SK-N-SH treated with all-trans-retinoic acid at 6 μM for 48 hours (cell line): ENCODE results near the gene AGPAT3.

Experiments used
- ATAC-seq: fragments of 200-7000 bp; cut with Tn5 transposase; 3 replicates; pipeline ENCODE4 v1.9.1; 2020; ENCODE audit warnings: mild to moderate bottlenecking, moderate library complexity
- ARNTL ChIP-seq: fragments of 450-650 bp; formaldehyde crosslinking; IDR thresholded peaks from 2 replicates; pipeline ENCODE4 v1.5.0; 2020; ENCODE audit warnings: low read depth, mild to moderate bottlenecking, moderate library complexity, borderline replicate concordance
- BACH2 ChIP-seq: fragments of 250-450 bp; sonication (Bioruptor Pico); IDR thresholded peaks from 2 replicates; pipeline ENCODE4 v1.9.0; 2021; ENCODE audit warnings: mild to moderate bottlenecking, borderline replicate concordance
- CSDC2 ChIP-seq: fragments of 250-450 bp; sonication (Bioruptor Pico); IDR thresholded peaks from 2 replicates; pipeline ENCODE4 v1.5.0; 2020; ENCODE audit warnings: mild to moderate bottlenecking, moderate library complexity
- ESRRG ChIP-seq: fragments of 250-450 bp; sonication (Bioruptor Pico); IDR thresholded peaks from 2 replicates; pipeline ENCODE4 v1.6.1; 2021; ENCODE audit warnings: mild to moderate bottlenecking
- GLIS3 ChIP-seq: fragments of 250-450 bp; sonication (Bioruptor Pico); IDR thresholded peaks from 2 replicates; pipeline ENCODE4 v1.5.0; 2020; ENCODE audit warnings: mild to moderate bottlenecking, moderate library complexity
- ISL1 ChIP-seq: fragments of 250-450 bp; sonication (Bioruptor Pico); IDR thresholded peaks from 2 replicates; pipeline ENCODE4 v2.1.2; 2022; ENCODE audit warnings: mild to moderate bottlenecking, moderate library complexity
- OSR1 ChIP-seq: fragments of 250-450 bp; sonication (Bioruptor Pico); IDR thresholded peaks from 2 replicates; pipeline ENCODE4 v1.8.0; 2022; ENCODE audit warnings: moderate library complexity, mild to moderate bottlenecking, inconsistent platforms
- PPARA ChIP-seq: fragments of 250-450 bp; sonication (Bioruptor Pico); IDR thresholded peaks from 2 replicates; pipeline ENCODE4 v1.5.0; 2020; ENCODE audit warnings: mild to moderate bottlenecking, borderline replicate concordance
- RARB ChIP-seq: fragments of 250-450 bp; sonication (Bioruptor Pico); IDR thresholded peaks from 2 replicates; pipeline ENCODE4 v1.8.0; 2021; ENCODE audit warnings: mild to moderate bottlenecking, moderate library complexity
- SNAI2 ChIP-seq: fragments of 250-450 bp; sonication (Bioruptor Pico); IDR thresholded peaks from 2 replicates; pipeline ENCODE4 v1.5.0; 2020; ENCODE audit warnings: mild to moderate bottlenecking, moderate library complexity
- TCF4 ChIP-seq: fragments of 250-450 bp; sonication (Bioruptor Pico); IDR thresholded peaks from 2 replicates; pipeline ENCODE4 v1.8.0; 2021; ENCODE audit warnings: mild to moderate bottlenecking, moderate library complexity, borderline replicate concordance
- TOX ChIP-seq: fragments of 250-450 bp; sonication (Bioruptor Pico); IDR thresholded peaks from 2 replicates; pipeline ENCODE4 v1.8.0; 2021; ENCODE audit warnings: mild to moderate bottlenecking, moderate library complexity, borderline replicate concordance
- ZC3H10 ChIP-seq: fragments of 250-450 bp; sonication (Bioruptor Pico); IDR thresholded peaks from 2 replicates; pipeline ENCODE4 v1.5.1; 2021; ENCODE audit warnings: mild to moderate bottlenecking, moderate library complexity
- ZFP3 ChIP-seq: fragments of 250-450 bp; sonication (Bioruptor Pico); IDR thresholded peaks from 2 replicates; pipeline ENCODE4 v1.5.0; 2020; ENCODE audit warnings: mild to moderate bottlenecking, moderate library complexity
- ZFP30 ChIP-seq: fragments of 450-650 bp; formaldehyde crosslinking; IDR thresholded peaks from 2 replicates; pipeline ENCODE4 v1.5.0; 2022; ENCODE audit warnings: mild to moderate bottlenecking, moderate library complexity
- ZNF565 ChIP-seq: fragments of 450-650 bp; formaldehyde crosslinking; conservative IDR thresholded peaks from 2 replicates; pipeline ENCODE4 v1.5.0; 2020; ENCODE audit warnings: low read depth, mild to moderate bottlenecking, moderate library complexity
- ZNF70 ChIP-seq: fragments of 450-650 bp; formaldehyde crosslinking; IDR thresholded peaks from 2 replicates; pipeline ENCODE4 v1.5.0; 2020; ENCODE audit warnings: mild to moderate bottlenecking, moderate library complexity
- ZNF8 ChIP-seq: fragments of 450-650 bp; formaldehyde crosslinking; IDR thresholded peaks from 2 replicates; pipeline ENCODE4 v1.5.0; 2020; ENCODE audit warnings: mild to moderate bottlenecking, moderate library complexity
- TF ChIP-seq, protein P1 (sequence below): fragments of 250-450 bp; sonication (Bioruptor Pico); IDR thresholded peaks from 2 replicates; pipeline ENCODE4 v1.5.1; 2021; ENCODE audit warnings: mild to moderate bottlenecking, moderate library complexity
- TF ChIP-seq, protein P2 (sequence below): fragments of 250-450 bp; sonication (Bioruptor Pico); IDR thresholded peaks from 2 replicates; pipeline ENCODE4 v1.8.0; 2021; ENCODE audit warnings: low read depth, mild to moderate bottlenecking, moderate library complexity, borderline replicate concordance
- TF ChIP-seq, protein P3 (sequence below): fragments of 250-450 bp; sonication (Bioruptor Pico); IDR thresholded peaks from 2 replicates; pipeline ENCODE4 v1.5.0; 2020; ENCODE audit warnings: mild to moderate bottlenecking, moderate library complexity
- TF ChIP-seq, protein P4 (sequence below): fragments of 250-450 bp; sonication (Bioruptor Pico); IDR thresholded peaks from 2 replicates; pipeline ENCODE4 v1.5.1; 2020; ENCODE audit warnings: low read depth, mild to moderate bottlenecking, moderate library complexity
- TF ChIP-seq, protein P5 (sequence below): fragments of 250-450 bp; sonication (Bioruptor Pico); IDR thresholded peaks from 2 replicates; pipeline ENCODE4 v1.8.0; 2020; ENCODE audit warnings: mild to moderate bottlenecking, moderate library complexity, borderline replicate concordance

The AGPAT3 gene

DNA sequence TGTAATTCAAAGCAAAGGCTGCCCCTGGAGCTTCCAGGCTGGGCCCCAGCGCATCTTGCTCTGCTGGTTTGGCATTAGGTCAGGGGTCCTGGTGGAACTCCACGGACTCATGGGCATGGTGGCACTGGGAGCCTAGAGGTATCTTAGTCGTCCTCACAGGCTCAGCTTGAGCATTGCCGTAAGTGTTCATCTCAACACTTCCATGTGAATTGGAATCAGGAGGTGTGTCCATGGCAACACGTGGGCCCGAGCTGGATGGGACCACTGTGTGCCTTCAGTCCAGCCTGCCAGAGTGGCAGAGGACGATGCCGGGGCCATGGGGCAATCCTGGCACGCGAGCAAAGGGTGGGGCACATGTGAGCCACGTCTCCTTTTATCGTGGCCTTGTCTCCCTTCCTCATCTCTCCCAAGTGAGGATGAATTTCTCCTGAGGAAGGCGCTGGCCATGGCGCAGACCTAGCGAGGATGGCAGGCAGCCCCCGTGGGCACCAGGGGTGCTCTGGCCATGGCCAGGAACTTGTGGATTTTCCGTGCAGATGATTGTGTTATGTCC lies 47.0 kb downstream of the AGPAT3 start:
- no peak for ATAC-seq
- TF ChIP-seq, protein P1, sequence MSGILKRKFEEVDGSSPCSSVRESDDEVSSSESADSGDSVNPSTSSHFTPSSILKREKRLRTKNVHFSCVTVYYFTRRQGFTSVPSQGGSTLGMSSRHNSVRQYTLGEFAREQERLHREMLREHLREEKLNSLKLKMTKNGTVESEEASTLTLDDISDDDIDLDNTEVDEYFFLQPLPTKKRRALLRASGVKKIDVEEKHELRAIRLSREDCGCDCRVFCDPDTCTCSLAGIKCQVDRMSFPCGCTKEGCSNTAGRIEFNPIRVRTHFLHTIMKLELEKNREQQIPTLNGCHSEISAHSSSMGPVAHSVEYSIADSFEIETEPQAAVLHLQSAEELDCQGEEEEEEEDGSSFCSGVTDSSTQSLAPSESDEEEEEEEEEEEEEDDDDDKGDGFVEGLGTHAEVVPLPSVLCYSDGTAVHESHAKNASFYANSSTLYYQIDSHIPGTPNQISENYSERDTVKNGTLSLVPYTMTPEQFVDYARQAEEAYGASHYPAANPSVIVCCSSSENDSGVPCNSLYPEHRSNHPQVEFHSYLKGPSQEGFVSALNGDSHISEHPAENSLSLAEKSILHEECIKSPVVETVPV (CRISPR knock-in tag) = no peak
- no peak for TF ChIP-seq GLIS3 (CRISPR knock-in tag)
- TF ChIP-seq, protein P2, sequence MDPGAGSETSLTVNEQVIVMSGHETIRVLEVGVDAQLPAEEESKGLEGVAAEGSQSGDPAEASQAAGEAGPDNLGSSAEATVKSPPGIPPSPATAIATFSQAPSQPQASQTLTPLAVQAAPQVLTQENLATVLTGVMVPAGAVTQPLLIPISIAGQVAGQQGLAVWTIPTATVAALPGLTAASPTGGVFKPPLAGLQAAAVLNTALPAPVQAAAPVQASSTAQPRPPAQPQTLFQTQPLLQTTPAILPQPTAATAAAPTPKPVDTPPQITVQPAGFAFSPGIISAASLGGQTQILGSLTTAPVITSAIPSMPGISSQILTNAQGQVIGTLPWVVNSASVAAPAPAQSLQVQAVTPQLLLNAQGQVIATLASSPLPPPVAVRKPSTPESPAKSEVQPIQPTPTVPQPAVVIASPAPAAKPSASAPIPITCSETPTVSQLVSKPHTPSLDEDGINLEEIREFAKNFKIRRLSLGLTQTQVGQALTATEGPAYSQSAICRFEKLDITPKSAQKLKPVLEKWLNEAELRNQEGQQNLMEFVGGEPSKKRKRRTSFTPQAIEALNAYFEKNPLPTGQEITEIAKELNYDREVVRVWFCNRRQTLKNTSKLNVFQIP (CRISPR knock-in tag) = no peak
- no peak for TF ChIP-seq ZNF8
- no peak for TF ChIP-seq ISL1
- no peak for TF ChIP-seq ZNF70 (CRISPR knock-in tag)
- TF ChIP-seq ZC3H10 (CRISPR knock-in tag) = no peak
- no peak for TF ChIP-seq ESRRG (CRISPR knock-in tag)
- no peak for TF ChIP-seq RARB (CRISPR knock-in tag)
- no peak for TF ChIP-seq ZFP30 (CRISPR knock-in tag)
- no peak for TF ChIP-seq TOX (CRISPR knock-in tag)
- no peak for TF ChIP-seq SNAI2
- TF ChIP-seq ZFP3 = no peak
- TF ChIP-seq OSR1 = no peak
- no peak for TF ChIP-seq ZNF565 (CRISPR knock-in tag)
- TF ChIP-seq, all 23 proteins: peak for 0

DNA sequence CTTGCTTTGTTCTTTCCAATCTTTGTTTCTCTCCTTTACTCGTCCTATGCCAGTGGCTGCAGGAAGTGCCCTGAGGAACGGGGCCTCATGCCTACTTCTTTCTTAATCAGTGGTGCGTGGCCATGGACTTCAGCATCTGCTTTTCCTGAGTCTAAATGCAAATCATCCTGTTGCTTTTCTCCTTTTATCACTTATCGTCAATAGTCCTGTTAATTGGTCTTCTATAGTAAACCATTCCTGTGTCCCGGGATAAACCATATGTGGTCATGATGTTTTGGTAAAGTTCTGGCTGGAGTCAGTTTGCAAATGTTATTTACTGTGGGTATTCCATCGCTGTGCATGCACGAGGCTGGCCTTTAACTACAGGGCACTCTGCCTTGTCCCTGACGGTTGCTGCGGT lies 47.5 kb downstream of the AGPAT3 start:
- ATAC-seq = no peak
- TF ChIP-seq RARB (CRISPR knock-in tag) (no peak), TCF4 (no peak), ZNF70 (CRISPR knock-in tag) (no peak), ESRRG (CRISPR knock-in tag) (no peak), BACH2 (no peak), OSR1 (no peak), SNAI2 (no peak), GLIS3 (CRISPR knock-in tag) (no peak), ZNF565 (CRISPR knock-in tag) (no peak), ISL1 (no peak), ZC3H10 (CRISPR knock-in tag) (no peak), ZNF8 (no peak), ARNTL (CRISPR knock-in tag) (no peak), PPARA (CRISPR knock-in tag) (no peak), ZFP30 (CRISPR knock-in tag) (no peak), CSDC2 (no peak)
- TF ChIP-seq, protein P3, sequence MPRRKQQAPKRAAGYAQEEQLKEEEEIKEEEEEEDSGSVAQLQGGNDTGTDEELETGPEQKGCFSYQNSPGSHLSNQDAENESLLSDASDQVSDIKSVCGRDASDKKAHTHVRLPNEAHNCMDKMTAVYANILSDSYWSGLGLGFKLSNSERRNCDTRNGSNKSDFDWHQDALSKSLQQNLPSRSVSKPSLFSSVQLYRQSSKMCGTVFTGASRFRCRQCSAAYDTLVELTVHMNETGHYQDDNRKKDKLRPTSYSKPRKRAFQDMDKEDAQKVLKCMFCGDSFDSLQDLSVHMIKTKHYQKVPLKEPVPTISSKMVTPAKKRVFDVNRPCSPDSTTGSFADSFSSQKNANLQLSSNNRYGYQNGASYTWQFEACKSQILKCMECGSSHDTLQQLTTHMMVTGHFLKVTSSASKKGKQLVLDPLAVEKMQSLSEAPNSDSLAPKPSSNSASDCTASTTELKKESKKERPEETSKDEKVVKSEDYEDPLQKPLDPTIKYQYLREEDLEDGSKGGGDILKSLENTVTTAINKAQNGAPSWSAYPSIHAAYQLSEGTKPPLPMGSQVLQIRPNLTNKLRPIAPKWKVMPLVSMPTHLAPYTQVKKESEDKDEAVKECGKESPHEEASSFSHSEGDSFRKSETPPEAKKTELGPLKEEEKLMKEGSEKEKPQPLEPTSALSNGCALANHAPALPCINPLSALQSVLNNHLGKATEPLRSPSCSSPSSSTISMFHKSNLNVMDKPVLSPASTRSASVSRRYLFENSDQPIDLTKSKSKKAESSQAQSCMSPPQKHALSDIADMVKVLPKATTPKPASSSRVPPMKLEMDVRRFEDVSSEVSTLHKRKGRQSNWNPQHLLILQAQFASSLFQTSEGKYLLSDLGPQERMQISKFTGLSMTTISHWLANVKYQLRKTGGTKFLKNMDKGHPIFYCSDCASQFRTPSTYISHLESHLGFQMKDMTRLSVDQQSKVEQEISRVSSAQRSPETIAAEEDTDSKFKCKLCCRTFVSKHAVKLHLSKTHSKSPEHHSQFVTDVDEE (CRISPR knock-in tag) = no peak
- TF ChIP-seq, protein P4, sequence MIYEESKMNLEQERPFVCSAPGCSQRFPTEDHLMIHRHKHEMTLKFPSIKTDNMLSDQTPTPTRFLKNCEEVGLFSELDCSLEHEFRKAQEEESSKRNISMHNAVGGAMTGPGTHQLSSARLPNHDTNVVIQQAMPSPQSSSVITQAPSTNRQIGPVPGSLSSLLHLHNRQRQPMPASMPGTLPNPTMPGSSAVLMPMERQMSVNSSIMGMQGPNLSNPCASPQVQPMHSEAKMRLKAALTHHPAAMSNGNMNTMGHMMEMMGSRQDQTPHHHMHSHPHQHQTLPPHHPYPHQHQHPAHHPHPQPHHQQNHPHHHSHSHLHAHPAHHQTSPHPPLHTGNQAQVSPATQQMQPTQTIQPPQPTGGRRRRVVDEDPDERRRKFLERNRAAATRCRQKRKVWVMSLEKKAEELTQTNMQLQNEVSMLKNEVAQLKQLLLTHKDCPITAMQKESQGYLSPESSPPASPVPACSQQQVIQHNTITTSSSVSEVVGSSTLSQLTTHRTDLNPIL (CRISPR knock-in tag) = no peak
- TF ChIP-seq, protein P5, sequence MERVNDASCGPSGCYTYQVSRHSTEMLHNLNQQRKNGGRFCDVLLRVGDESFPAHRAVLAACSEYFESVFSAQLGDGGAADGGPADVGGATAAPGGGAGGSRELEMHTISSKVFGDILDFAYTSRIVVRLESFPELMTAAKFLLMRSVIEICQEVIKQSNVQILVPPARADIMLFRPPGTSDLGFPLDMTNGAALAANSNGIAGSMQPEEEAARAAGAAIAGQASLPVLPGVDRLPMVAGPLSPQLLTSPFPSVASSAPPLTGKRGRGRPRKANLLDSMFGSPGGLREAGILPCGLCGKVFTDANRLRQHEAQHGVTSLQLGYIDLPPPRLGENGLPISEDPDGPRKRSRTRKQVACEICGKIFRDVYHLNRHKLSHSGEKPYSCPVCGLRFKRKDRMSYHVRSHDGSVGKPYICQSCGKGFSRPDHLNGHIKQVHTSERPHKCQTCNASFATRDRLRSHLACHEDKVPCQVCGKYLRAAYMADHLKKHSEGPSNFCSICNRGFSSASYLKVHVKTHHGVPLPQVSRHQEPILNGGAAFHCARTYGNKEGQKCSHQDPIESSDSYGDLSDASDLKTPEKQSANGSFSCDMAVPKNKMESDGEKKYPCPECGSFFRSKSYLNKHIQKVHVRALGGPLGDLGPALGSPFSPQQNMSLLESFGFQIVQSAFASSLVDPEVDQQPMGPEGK = no peak
- TF ChIP-seq, protein P1 (CRISPR knock-in tag) = no peak
